NCI-H2029 (cell line): ENCODE results near the gene NXPH4.

Experiments used
- DNase-seq: peaks from one replicate; lab custom pipeline; 2025; lab: John Stamatoyannopoulos, UW

NXPH4 gene

DNA sequence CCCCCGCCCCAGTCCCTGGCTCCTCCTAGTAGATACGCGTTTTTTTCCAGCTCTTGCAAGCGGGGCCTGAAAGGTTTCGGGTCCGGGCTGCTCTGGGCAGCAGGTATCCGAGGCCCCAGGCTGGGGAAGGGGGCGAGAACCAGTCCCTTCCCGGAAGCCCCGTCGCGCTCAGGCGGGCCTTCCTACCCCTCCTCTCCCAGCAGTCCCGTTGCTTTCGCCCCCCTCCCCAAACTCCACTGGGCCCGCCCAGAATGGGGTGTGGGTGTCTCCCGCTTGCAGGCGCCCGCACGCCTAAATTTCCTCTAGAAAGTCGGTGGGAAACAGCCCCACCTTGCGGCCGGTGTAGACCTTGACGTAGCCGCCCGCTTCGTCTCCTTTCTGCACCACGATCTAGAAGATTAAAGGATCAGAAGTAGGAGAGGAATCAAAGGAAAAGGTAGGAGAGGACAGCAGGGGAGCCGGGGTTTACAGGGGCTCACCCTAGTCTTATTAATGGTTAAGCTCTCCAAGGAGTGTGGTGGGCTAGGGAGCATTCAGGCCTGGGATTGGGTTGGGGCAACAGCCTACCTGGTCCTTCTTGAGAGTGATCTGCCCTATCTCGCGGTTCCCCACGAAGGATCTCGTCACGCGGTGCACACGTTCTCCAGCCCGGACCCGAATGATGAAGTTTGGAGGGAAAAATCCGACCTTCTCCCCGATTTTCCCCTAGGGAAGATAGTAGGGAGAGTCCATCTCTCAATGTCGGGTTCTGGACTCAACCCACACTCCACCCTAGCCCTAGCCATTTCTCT, 27.1 kb downstream of the NXPH4 start:
- DNase-seq: peak; percentile 85

DNA sequence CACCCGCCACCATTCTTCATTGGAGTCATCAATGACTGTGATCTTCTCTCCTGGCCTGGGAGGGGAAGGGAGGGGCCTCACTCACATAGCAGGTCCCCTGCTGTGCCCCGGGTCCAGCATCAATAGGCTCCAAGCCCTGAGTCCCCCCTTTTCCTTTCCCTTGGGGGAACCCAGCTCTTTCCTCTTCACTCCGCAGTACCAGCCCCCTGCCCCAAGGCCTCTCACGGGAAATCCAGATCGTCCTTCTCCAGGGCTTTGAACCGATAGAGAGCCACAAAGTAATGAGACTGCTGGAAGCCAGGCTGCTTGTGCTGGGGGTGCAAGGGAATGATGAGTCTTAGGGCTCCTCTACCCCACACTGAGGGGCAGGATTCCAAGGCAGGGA, 27.7 kb downstream of the NXPH4 start:
- no peak for DNase-seq

DNA sequence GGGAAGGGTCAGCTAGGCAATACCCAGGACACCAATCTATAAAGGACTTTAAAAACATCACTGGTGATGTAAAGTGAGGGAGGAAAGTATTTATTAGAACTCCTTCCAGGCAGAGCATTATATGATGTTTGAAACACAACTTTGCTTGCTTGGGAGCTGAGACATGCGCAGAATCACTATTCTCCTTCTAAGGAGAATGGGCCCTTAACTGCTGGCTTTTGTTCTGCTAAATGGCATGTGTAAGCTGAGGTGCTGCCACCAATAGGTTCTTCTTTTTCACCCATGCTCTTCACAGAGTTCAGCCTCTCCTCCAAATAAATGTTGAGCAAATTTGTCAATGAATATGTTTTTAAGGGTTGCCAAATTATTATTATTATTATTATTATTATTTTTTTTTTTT, 30.4 kb downstream of the NXPH4 start:
- no peak for DNase-seq

DNA sequence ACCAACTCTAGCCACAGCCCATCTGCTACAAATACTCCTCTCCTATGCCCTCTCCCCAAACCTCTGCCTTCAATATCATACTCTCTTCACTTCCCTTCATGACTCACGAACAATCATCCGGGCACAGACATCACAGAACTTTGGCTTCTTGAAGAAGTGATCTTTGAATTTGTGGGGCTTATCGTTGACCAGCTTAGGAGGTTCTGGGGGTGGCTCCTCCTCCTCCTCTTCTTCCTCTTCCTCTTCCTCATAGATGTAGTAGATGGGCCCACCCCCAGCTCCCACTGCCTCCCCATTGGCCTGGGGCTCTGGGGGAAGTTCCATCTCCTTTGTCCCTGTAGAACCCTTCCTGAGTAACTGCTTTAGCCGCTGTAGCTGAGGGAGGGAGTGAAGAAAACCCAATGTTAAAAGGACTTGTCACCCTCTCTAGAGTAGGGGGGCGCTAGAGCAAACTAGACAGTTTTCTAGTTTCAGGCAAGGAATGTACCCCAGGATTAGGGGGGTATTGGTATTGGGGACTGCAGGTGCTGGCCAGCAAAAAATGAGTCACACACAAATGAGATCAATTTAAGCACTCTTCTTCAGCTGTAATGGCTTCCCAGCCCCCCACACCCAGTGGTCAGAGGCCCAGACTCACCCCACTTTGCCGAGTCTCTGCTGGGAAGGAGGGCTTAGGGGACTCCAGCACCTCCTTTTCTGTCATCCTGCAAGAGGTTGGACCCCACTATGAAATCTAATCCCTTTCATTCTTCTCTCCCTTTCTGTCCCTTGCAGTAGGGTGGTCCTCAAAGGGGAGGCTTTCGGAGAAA, 32.5 kb downstream of the NXPH4 start:
- no peak for DNase-seq

DNA sequence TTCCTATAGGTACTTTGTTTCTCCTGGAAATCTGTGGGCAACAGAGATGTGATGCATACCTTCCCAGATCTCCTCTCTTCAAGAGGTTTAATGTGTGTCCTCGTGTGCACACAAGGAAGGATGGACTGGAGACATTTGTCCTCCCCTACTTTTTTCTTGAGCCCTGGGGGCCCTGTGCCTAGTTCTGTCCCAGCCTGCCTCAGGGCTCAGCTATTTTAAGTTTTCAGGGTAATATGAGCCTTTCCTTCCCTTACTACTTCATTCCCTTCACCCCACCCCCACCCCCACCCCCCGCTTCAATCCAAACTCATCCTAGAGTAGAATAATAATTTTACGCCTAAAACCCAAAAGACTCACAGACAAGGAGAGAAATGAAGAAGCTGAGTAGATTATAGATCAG, 33.9 kb downstream of the NXPH4 start:
- no peak for DNase-seq

DNA sequence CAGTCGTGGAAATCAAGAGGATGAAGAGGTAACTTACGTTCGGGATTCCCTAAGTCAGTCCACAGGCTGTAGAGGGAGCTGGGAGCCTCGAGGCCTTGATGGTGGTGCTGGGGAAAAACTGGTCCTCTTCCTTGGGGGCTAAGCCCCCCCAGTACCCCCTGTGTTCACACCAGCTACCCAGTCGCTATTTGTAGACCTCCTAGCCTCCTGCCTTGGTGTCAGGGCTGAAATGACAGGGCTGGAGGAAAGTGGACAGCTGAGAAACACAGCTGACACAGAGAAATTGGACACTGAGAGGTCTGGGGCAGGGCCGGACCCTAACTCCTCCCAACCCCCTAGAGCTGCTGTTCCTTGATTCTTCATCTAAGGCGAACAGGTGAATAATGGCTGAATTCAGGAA, 34.4 kb downstream of the NXPH4 start, which contains the start of gene STAC3:
TSS of gene STAC3 (minus strand) at position 232 of the 400 bp plus-strand sequence. CDS start 1,551 bp downstream, outside the sequence.
- no peak for DNase-seq

DNA sequence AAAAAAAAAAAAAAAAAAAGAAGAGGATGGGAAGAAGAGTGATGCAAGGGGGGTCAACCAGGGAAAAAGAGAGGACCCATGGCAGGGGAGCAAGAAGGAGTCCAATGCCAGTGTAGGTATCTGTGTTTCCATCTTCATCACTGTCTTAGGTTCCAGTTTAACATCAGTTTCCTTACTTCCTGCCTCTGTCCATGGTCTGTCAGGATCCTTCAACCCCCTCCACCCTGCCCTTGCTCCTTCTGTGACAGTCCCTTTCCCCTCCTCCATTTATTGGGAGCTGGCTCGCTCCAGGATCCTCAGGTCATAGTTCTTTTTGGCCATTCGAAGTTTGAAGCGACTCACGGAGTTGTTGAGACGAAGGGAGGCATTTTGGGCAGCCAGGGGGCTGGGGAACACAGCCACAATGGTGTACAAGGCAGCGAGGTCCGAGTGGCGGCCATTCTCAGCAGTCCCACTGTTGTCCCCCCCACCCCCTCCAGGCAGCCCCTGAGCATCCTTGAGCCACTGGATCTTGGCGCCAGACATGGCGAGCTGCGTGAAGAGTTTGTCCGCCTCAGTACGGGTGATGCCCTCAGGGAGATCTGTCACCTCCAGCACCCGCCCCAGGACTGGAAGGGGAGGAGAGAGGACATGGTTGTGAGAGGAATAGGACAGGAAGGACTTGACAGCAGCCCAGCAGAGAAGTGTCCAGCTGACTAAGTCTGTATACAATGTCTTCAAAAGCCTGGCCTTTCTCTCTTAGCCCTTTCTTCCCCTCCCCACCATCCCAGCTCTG, 38.1 kb downstream of the NXPH4 start:
- no peak for DNase-seq

DNA sequence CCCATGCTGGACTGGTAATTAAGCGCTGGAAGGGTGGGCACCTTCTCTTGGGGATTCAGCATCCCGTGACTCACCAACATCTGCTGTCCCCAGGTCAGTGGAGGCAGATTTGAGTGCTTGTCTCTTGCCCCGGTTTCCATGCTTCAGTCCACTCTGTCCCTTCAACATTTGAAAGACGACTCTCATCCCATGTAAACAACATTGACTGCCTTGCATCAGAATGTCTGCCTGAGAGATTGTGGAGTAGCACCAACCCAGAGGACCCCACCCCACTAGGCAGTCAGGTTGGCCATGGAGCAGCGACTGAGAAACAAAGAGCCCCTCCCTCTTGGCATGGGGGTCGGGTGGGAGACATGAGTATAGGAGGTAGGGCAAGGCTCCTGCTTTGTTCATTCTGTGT, 39.3 kb downstream of the NXPH4 start:
- DNase-seq: no peak

DNA sequence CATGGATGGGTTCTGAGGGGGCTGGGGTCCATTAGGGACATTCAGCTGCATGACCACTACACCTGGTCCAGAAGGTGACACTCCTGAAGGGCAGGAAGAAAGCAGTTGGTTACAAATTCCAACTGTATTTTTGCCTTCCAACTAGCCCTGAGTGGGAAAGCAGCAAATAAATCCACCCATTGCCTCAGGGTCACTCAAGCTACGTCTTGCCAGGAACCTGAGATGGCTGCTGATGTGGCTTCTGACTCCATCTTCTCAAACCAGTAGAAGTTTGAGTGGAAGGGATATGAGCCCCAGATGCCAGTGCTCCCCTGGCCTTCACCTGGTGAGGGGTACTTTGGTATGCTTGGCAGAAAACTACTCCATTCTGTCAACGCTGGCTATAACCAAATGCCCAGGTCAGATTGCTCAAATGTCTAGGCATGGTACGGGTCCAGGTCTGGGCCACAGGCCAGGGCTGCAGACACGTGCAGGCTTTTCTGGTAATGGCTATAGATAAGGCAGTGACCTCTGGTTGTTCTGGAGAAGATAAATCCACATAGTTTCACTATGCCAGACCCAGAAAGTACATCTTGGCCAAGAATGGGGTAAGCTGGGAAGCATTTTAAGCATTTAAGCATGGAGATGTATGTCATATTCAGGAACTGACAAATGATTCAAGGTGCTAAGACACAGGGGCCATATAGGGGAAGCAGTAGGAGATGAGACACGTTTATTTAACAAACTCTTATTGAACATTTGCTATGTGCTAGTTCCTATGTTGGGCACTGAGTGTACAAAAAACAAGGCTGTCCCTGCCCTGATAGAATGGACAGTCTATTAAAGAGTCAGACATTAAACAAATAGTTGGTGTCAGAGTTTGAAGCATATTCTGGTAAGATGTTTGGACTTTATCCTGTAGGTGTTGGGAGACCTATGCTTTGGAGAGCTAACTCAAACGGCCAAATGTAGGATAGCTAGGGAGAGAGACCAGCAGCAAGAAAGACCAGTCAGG, 42.7 kb downstream of the NXPH4 start:
- DNase-seq: no peak

DNA sequence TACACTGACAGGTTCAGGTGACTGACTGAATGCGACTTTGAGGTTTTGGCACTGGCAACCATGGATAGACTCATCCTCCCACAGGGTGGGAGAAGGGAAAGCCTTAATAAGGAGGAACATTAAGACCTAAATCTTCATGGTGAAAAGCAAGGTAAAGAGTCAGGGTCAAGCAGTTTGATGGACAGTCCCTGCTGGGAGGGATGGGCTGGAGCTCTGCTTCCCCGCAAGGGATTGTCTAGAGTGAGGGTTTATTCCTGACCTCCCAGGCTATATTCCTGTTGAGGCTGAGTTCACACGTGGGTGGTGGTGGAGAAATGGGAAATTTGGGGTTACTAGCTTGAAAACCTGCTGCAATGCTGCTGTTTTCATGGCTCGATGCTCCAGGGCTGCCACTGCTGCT, 43.8 kb downstream of the NXPH4 start:
- DNase-seq: no peak

DNA sequence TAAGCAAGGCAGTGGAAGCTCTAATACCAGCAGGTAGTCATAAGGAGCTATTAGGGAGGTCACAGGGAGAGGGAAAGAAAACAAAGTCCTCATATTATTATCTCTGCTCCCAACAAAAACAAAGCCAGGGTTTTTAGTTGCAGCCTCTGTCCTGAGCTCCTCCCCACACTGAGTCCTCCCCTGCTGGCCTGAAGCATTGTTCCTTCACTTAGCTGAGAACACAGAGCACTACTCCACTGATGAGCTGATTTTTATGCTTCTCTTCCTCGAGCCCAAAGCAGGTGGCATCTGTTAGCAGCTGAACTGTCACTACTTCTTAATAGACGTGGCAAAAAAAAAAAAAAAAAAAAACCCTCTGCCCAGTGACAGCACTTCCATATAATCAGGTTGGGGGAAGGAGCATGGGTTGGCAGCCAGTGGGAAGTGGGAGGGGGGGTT, 44.9 kb downstream of the NXPH4 start:
- DNase-seq: peak; percentile 92

DNA sequence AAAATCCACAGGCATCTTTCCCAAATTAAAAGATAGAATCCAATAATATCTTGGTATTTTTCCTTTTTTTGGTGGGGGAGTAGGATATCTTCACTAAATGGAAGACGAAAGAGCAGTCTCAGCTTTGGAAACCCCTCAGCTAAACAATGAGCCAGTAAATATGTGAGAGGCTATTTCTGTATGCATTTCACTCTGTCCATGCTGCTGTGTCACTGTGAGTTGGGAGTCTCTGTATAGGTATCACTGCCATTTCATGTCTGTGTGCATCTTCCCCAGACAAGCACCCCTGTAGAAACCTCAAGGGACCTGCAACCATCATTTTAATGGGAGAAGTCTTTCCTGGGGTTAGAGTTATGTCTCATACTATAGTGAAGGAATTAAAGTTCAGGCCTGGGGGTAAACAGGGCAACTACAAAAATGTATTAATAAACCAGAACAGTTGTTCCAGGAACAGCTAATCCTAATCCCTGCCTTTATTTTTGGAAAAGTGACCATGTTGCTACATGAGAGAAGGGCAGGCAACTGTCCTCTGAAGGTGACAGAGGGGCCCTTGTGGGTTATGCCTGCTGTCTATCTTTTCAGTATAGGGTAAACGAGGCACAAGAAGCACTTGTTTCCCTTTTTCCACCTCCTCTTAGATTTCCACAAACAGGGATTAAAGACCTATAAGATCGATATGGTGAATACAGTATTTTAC, 45.7 kb downstream of the NXPH4 start:
- no peak for DNase-seq

DNA sequence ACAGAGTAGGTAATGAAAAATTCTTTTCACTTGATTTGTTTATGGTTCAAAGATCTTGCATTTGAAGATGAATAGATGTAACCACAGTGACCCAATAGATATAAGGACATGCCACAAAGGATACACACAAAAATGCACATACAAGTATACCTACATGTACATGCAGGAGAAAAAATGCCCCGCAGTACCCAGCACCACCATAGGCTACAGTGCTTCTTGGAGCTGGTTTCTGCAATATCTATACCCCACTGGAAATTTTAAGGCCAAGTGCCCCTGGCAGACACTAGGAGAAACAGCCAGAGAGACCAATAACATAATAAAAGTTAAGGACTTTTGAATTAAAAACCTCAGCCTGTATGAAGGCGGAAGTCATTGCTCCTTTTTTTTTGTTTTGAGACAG, 46.5 kb downstream of the NXPH4 start:
- DNase-seq: no peak

DNA sequence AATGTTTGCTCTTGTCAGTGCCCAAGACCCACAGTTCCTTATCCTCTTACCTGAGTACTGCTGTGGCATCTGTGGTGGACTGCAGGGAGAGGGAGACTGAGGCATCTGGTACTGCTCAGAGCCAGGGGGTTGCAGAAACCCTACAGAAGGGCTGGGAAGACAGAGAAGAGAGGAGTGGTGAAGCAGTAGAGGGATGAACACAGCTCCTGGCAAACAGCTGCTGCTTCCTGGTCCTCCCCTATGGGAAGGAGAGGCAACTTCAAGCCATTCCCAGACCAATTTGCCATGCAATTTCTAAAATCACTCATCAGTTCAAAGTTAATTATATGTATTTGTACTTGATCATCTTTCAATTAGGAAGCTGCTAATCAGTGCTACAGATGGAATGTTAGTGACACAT, 50.1 kb downstream of the NXPH4 start:
- DNase-seq: no peak

DNA sequence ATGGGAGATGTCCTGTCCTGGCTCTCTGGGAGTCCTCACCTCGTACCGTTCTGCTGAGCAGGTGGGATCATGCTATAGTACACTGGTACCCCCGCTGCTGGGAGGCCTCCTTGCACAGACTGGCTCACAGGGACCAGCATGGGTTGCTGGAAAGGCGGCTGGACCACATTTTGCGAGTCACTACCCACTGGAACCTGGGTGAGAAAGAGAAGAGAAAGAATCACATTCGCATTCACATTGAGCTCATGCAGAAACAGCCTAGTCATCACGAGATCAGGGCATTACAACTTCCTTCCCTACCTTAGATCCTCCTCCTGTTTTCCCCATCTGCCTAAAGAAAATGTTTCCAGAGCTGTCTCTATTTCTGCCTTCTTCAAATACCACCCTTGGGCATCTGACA, 51.7 kb downstream of the NXPH4 start:
- no peak for DNase-seq

DNA sequence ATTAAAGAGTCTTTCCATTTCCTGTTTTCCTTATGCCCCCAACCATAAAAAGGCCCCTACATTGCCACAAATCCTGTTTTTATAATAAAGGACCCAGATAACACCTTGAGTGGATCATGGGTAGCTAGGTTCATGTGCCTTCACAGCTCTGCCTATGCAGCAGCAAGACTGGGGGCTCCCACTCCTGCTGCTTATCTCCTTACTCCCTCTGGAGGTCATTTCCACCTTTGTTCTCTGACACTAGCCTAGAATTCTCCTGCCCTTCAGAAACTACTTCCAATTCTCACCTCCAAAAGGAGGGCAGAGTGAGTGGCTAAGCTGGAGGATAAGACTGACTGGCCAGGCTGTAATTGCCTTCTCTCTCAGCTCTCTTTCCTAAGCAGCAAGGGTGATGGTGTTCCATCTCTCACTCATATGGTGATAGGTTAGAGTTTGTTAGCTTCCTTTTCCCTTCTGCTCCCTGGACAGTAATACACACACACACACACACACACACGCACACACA, 54.4 kb downstream of the NXPH4 start:
- DNase-seq: no peak

DNA sequence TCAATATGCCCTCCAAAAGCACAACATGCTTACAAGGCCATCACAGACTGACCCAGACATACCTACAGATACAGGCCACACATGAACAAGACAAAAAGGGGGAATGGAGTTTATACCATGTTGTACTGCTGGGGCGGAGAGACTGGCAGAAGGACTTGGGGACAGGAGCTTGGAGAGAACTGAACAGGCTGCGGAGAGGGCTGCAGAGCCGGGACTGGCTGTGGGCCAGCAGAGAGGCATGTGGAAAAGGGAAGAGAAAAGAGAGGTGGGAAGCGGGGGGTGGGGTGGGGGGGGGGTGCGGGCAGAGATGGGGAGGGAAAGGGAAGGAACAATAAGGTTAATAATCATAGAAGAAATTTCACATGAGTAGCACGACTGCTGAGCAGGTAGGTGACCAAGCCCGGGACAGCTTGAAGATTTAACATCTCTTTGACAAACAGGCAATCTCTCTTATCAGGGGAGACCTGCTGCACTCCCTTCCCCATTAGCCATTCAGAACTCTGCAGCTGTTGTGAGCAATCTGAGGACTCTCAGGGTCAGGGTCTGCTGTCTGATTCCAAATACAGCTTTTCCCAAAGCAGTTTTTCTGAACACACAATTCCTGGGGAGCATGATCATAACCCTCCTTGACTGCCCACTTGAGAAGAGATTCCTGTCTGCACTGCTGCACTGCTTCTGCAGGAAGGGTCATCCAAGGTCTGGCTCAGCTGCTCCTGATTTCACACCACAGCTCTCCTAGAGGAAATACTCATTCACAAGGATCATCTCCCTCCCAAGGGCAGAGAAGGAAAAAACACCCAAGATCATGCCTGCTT, 56.0 kb downstream of the NXPH4 start:
- peak; percentile 24 for DNase-seq

DNA sequence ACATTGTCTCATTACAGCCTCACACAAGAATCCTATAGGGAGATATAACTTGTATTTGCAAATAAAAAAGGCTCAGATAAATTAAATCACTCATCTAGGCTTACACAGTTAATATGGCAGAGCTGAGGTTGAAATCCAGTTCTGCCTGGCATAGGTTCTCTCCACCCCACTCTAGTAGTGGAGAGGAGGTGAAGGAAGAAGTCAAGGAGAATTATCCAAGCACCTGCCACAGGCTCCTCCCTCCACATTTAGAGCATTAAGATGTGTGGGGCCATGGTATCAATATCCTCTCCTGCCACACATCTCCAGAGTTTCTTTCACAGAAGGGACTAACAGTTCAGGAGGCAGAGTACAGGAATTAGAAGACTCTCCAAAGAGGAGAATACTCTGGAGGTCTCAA, 56.9 kb downstream of the NXPH4 start:
- no peak for DNase-seq
